A673 (cell line): ENCODE measurements around the gene FCHSD2. TPM values are rescaled to one million over a fixed set of nuclear protein-coding genes. Genes with fewer than 3 reads are reported as not detected.

Experiments used
- BruUV-seq: library from RNA; stranded (reverse); fragments of 400-500 nt; replicated peaks from 2 replicates; lab custom pipeline; 2021; lab: Mats Ljungman, UMichigan
- CTCF ChIA-PET: fragments of 300-600 bp; sonication (Branson Sonifier 250); formaldehyde crosslinking; loops from one replicate; lab custom pipeline; 2022; ENCODE audit warnings: antibody characterized with exemption; lab: Charles Lee
- POLR2A ChIA-PET: fragments of 300-600 bp; sonication (Branson Sonifier 250); formaldehyde crosslinking; loops from one replicate; lab custom pipeline; 2022; ENCODE audit warnings: antibody characterized with exemption; ENCODE audit not compliant: low non-redundant PET; lab: Charles Lee
- DNase-seq: peaks from one replicate; pipeline ENCODE4 v3.0.0-alpha.2; 2015; ENCODE audit warnings: low spot score
- H3K27ac ChIP-seq: fragments of 200-600 bp; sonication (generic); 2 replicates; pipeline ENCODE4 v1.5.1; 2016; ENCODE audit warnings: mixed run types, low read depth, mild to moderate bottlenecking, mixed read lengths, antibody characterized with exemption, low read length; ENCODE audit not compliant: poor library complexity, severe bottlenecking
- H3K27me3 ChIP-seq: fragments of 200-600 bp; sonication (generic); replicated peaks from 2 replicates; pipeline ENCODE4 v1.6.1; 2017; ENCODE audit warnings: mixed run types, low read depth, mild to moderate bottlenecking, mixed read lengths, antibody characterized with exemption, low read length; ENCODE audit not compliant: insufficient read depth, poor library complexity
- H3K36me3 ChIP-seq: fragments of 200-600 bp; sonication (generic); 2 replicates; pipeline ENCODE4 v1.6.1; 2016; ENCODE audit warnings: mixed run types, mild to moderate bottlenecking, mixed read lengths, antibody characterized with exemption, low read length; ENCODE audit not compliant: insufficient read depth, poor library complexity, severe bottlenecking
- H3K4me1 ChIP-seq: fragments of 200-600 bp; sonication (generic); 2 replicates; pipeline ENCODE4 v1.6.1; 2017; ENCODE audit warnings: mixed run types, mild to moderate bottlenecking, mixed read lengths, antibody characterized with exemption, low read length; ENCODE audit not compliant: insufficient read depth, poor library complexity, severe bottlenecking
- H3K4me3 ChIP-seq: fragments of 200-600 bp; sonication (generic); 2 replicates; pipeline ENCODE4 v1.5.1; 2016; ENCODE audit warnings: low read depth, mixed run types, mild to moderate bottlenecking, mixed read lengths, low read length; ENCODE audit not compliant: poor library complexity, severe bottlenecking
- H3K9me3 ChIP-seq: fragments of 200-600 bp; sonication (generic); 2 replicates; pipeline ENCODE4 v1.6.1; 2016; ENCODE audit warnings: mixed run types, low read depth, mild to moderate bottlenecking, mixed read lengths, antibody characterized with exemption, low read length; ENCODE audit not compliant: poor library complexity, severe bottlenecking
- CTCF ChIP-seq: fragments of 300-800, 200-600 bp; sonication (generic); conservative IDR thresholded peaks from 2 replicates; pipeline ENCODE4 v1.5.1; 2017; ENCODE audit warnings: low read depth, mild to moderate bottlenecking, antibody characterized with exemption, low read length, moderate library complexity, mixed read lengths
- EZH2 ChIP-seq: fragments of 200-600 bp; sonication (generic); IDR thresholded peaks from 2 replicates; pipeline ENCODE4 v1.6.1; 2017; ENCODE audit warnings: borderline replicate concordance, low read depth, mild to moderate bottlenecking, mixed read lengths, antibody characterized with exemption, low read length; ENCODE audit not compliant: poor library complexity, severe bottlenecking
- intact Hi-C: fragments of 100-400 bp; cut with micrococcal nuclease; formaldehyde crosslinking; loops from one replicate; pipeline ENCODE4 v1.10.0; 2022; ENCODE audit not compliant: unreplicated experiment
- total RNA-seq: library from RNA; stranded (reverse); gene quantifications from 2 replicates; pipeline ENCODE4 v1.2.3, GENCODE V29; 2021

The FCHSD2 gene
- total RNA-seq, 1 experiment from 2014 or later: 44.7 TPM

- DNase-seq: no peak
- Histone ChIP-seq H3K27me3 (no peaks in the 10 kb centered on the region), H3K9me3 (no peaks in the 10 kb centered on the region), H3K36me3 (no peaks in the 10 kb centered on the region), H3K4me3 (no peak overlapping the region), H3K4me1 (no peaks in the 10 kb centered on the region), H3K27ac (no peak overlapping the region)
- ChIA-PET POLR2A (no interaction called here), CTCF (no interaction called here)
- intact Hi-C loops: no loop called here
- BruUV-seq: no TSS peak
- TF ChIP-seq CTCF (no peak), EZH2 (no peak)
Observed at GRCh38 chr11:73189723-73190556, 47.8 kb upstream of the FCHSD2 start.

- CTCF ChIA-PET: no interaction called here
- Histone ChIP-seq H3K27ac (no peak overlapping the region), H3K4me3 (no peak overlapping the region), H3K27me3 (no peaks in the 10 kb centered on the region), H3K4me1 (no peaks in the 10 kb centered on the region), H3K9me3 (no peaks in the 10 kb centered on the region), H3K36me3 (no peaks in the 10 kb centered on the region)
- intact Hi-C loops: no loop called here
- no peak for DNase-seq
- TF ChIP-seq EZH2: no peak
- BruUV-seq: no TSS peak
- POLR2A ChIA-PET: no interaction called here
Observed at GRCh38 chr11:73189315-73189714, 47.2 kb upstream of the FCHSD2 start.

- no peaks in the 10 kb centered on the region for H3K36me3 ChIP-seq
- intact Hi-C loops: no loop called here
- H3K4me3 ChIP-seq: no peak overlapping the region
- TF ChIP-seq CTCF (no peak), EZH2 (no peak)
- no peaks in the 10 kb centered on the region for H3K9me3 ChIP-seq
- CTCF ChIA-PET: no interaction called here
- no peaks in the 10 kb centered on the region for H3K27me3 ChIP-seq
- no peaks in the 10 kb centered on the region for H3K4me1 ChIP-seq
- POLR2A ChIA-PET: no interaction called here
- H3K27ac ChIP-seq: no peak overlapping the region
- no peak for DNase-seq
- no TSS peak for BruUV-seq
Observed at GRCh38 chr11:73188301-73188700, 46.2 kb upstream of the FCHSD2 start.

GRCh38 chr11:73187854-73188253 is 45.7 kb upstream of the FCHSD2 start:
- ChIA-PET POLR2A (no interaction called here), CTCF (no interaction called here)
- Histone ChIP-seq H3K4me1 (no peaks in the 10 kb centered on the region), H3K36me3 (no peaks in the 10 kb centered on the region), H3K4me3 (no peak overlapping the region), H3K27ac (no peak overlapping the region), H3K9me3 (no peaks in the 10 kb centered on the region), H3K27me3 (no peaks in the 10 kb centered on the region)
- intact Hi-C loops: no loop called here
- TF ChIP-seq EZH2: no peak
- no peak for TF ChIP-seq CTCF
- no TSS peak for BruUV-seq
- DNase-seq: no peak
